GM20000 (cell line): ENCODE measurements around the gene ZBED1.

Source experiments
- DNase-seq: peaks from one replicate; pipeline ENCODE4 v3.0.0; 2012; ENCODE audit warnings: low spot score
- CTCF ChIP-seq: IDR thresholded peaks from 2 replicates; pipeline ENCODE4 v1.5.1; 2012; ENCODE audit warnings: mild to moderate bottlenecking, control low read depth; ENCODE audit errors: extremely low read depth, missing control alignments

The ZBED1 gene

GRCh38 chrX:2516623-2517022 lies 15.8 kb upstream of the ZBED1 start:
- no peak for DNase-seq
- no peak for TF ChIP-seq CTCF

- TF ChIP-seq CTCF: no peak
- DNase-seq: no peak
These were observed 13.4 kb upstream of the ZBED1 start for GRCh38 chrX:2514131-2514530.

- no peak for TF ChIP-seq CTCF
- no peak for DNase-seq
These were observed 12.4 kb upstream of the ZBED1 start for GRCh38 chrX:2513121-2513664.

GRCh38 chrX:2512501-2512900 lies 11.7 kb upstream of the ZBED1 start:
- no peak for TF ChIP-seq CTCF
- no peak for DNase-seq

GRCh38 chrX:2511326-2511725 lies 10.6 kb upstream of the ZBED1 start:
- no peak for DNase-seq
- no peak for TF ChIP-seq CTCF

- no peak for DNase-seq
- TF ChIP-seq CTCF: no peak
These were observed 8.0 kb upstream of the ZBED1 start for GRCh38 chrX:2508648-2509335.

GRCh38 chrX:2507904-2508627 lies 7.3 kb upstream of the ZBED1 start:
- no peak for DNase-seq
- TF ChIP-seq CTCF: no peak
